GM18520 (cell line): Measurements from ENCODE around the gene SMIM10L2A.
"Not testable (repeated sequence)": the region's sequence is repeated elsewhere in the genome, so short reads cannot be mapped to it uniquely, and the experiment has no call there.

Experiments
- ATAC-seq: cut with Tn5 transposase; IDR thresholded peaks from one replicate; pipeline ENCODE4 v1.9.1; 2021; ENCODE audit not compliant: unreplicated experiment

The SMIM10L2A gene

GRCh38 chrX:135453381-135453780 lies 31.6 kb downstream of the SMIM10L2A start:
- no peak for ATAC-seq

- no peak for ATAC-seq
Observed at GRCh38 chrX:135454816-135455215, 33.1 kb downstream of the SMIM10L2A start.

- ATAC-seq, result not testable (repeated sequence)
Observed at GRCh38 chrX:135461756-135462155, 40.0 kb downstream of the SMIM10L2A start.

GRCh38 chrX:135463937-135464336 lies 42.2 kb downstream of the SMIM10L2A start:
- ATAC-seq, result no peak

GRCh38 chrX:135476378-135476777 lies 54.6 kb downstream of the SMIM10L2A start:
- ATAC-seq, result no peak

GRCh38 chrX:135477576-135477975 lies 55.8 kb downstream of the SMIM10L2A start:
- no peak for ATAC-seq
